ENCODE results near the gene TCP11X2.
"Not testable (repeated sequence)": the region's sequence is repeated elsewhere in the genome, so short reads cannot be mapped to it uniquely, and the experiment has no call there.

TCP11X2 gene

GRCh38 chrX:102471762-102472220, at the start of gene TCP11X2:
Gene TCP11X2 (minus strand): TSS chrX:102471812.
- not testable (repeated sequence) for DNase-seq (ENCODE audit: low spot score)

- no peak for DNase-seq (ENCODE audit: low spot score)
These were observed 45.7 kb upstream of the TCP11X2 start for GRCh38 chrX:102517326-102517725.

GRCh38 chrX:102515975-102516941, 44.6 kb upstream of the TCP11X2 start, which contains the start of gene TMSB15A:
Gene TMSB15A (minus strand): TSS chrX:102516739.
- peak; percentile 84 for DNase-seq (ENCODE audit: low spot score)

- DNase-seq (ENCODE audit: low spot score): no peak
These were observed 42.9 kb upstream of the TCP11X2 start for GRCh38 chrX:102514536-102514935.

GRCh38 chrX:102498732-102499131, 27.1 kb upstream of the TCP11X2 start:
- DNase-seq (ENCODE audit: low spot score): no peak

- DNase-seq (ENCODE audit: low spot score): no peak
These were observed 20.2 kb upstream of the TCP11X2 start for GRCh38 chrX:102491766-102492165.

GRCh38 chrX:102478765-102479164, 7.2 kb upstream of the TCP11X2 start:
- DNase-seq (ENCODE audit: low spot score): not testable (repeated sequence)

GRCh38 chrX:102470215-102470614, 1.4 kb downstream of the TCP11X2 start:
- not testable (repeated sequence) for DNase-seq (ENCODE audit: low spot score)

GRCh38 chrX:102458615-102459014, 13.0 kb downstream of the TCP11X2 start:
- not testable (repeated sequence) for DNase-seq (ENCODE audit: low spot score)

GRCh38 chrX:102439908-102440307, 31.7 kb downstream of the TCP11X2 start, which contains the start of gene NXF2B:
Gene NXF2B (minus strand): TSS chrX:102440008. CDS start chrX:102380036, 59,972 bp downstream.
- DNase-seq (ENCODE audit: low spot score): not testable (repeated sequence)

GRCh38 chrX:102414493-102414892, 57.1 kb downstream of the TCP11X2 start:
- DNase-seq (ENCODE audit: low spot score): not testable (repeated sequence)

Data from D341Med (cell line).